Fibroblast of upper back skin (primary cell): ENCODE measurements around the gene MTHFD1L.
A peak's percentile ranks its signal among the peaks of the same experiment; 100 is the strongest.

Experiments used
- DNase-seq: peaks from one replicate; pipeline ENCODE4 v3.0.0-alpha.2; 2013

The MTHFD1L gene

DNA sequence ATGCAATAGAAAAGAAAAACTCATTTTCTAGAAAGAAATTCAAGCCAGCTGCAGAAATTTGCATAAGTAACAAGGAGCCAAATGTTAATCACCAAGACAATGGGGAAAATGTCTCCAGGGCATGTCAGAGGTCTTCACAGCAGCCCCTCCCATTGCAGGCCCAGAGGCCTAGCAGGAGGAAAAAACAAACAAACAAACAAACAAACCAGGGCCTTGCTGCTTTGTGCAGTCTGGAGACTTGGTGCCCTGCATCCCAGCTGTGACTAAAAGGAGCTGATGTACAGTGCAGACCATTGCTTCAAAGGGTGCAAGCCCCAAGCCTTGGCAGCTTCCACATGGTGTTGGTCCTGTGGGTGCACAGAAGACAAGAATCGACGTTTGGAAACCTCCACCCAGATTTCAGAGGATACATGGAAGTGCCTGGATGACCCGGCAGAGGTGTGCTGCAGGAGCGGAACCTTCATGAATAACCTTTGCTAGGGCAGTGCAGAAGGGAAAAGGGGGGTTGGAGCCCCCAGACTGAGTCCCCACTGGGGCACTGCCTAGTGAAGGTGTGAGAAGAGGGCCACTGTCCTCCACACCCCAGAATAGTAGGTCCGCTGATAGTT is 263.4 kb downstream of the MTHFD1L start:
- DNase-seq, result no peak

DNA sequence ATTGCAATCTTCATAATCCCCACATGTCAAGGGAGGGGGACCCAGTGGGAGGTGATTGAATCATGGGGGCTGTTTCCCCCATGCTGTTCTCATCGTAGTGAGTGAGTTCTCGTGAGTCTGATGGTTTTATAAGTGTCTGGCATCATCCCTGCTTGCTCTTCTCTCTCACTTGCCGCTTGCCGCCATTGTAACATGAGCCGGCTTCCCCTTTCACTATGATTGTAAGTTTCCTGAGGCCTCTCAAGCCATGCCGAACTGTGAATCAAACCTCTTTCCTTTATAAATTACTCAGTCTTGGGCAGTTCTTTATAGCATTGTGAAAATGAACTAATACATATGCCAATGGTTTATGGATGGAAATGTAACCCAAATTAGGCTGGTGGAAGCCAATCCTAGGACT is 264.8 kb downstream of the MTHFD1L start:
- DNase-seq, result no peak

DNA sequence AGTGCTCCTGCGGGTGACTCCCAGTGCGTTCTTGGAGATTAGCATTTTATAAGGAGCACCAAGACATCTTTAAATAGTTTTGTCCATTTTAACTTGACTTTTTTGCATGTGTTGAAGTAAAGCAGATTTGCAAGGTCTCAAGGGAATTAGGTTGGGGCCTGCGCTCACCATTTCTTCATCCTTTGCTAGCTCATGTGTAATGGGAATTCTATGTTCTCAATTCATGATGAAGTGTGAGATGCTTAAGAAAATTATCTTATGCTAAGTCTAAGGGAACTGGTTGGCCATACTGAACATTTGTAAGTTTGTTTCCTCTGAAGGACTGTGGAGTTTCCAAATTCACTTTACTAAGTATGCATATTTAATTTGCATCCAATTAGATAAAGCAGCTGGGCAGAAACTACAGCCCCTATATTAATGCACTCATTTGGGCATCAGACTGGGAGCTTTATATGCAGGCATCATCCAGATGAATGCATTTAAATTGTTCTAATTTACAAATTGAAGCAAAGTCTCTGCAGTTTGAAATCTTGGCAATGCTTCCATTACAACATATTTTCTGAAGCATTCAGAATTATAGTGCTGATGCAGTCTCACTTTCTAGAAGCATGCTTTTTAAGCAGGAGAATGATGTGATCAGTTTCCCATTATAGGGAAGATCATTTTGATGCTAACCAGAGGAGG is 266.0 kb downstream of the MTHFD1L start:
- no peak for DNase-seq

DNA sequence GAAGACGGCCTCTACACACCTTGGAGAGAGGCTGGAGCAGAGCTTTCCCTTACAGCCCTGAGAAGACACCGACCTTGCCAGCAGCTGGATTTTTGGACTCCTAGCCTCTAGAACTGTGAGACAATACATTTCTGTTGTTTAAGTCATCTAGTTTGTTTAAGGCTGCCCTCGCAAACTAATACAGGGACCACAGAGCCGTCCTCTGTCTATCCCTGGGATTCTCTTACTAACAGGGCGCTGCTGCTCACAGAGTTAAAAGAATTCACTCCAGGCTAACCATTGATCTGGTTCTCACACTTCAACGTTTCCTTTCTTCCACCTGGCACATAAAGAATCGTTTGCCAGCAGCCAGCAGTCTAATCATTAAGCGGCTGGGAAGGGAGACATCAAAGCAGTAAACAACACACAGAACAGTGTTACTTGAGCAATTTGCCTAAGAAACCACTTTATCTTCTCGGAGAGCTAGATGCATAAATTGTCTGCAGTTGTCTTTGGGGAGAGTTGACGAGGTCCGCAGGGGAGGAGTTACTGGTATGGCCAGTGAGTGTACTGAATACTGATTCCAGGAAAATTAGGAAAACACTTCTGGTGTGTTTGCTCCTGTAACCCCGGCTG is 270.7 kb downstream of the MTHFD1L start:
- no peak for DNase-seq

DNA sequence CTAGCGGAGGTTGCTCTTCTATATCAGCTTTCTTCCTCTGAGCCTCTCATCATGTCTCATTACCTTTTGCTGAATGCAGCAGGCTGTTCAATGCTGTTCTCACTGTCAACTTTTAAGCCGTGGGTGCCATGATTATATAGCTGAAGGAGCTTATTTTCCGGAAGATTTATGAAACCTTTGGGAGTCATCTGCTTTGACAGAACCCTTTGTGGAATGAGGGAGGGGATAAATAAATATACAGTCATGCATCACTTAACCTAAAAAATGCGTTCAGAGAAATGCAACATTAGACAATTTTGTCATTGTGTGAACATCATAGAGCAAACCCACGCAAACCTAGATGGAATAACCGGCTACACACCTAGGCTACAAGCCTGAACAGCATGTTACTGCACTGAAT is 272.0 kb downstream of the MTHFD1L start:
- DNase-seq, result peak; percentile 36

DNA sequence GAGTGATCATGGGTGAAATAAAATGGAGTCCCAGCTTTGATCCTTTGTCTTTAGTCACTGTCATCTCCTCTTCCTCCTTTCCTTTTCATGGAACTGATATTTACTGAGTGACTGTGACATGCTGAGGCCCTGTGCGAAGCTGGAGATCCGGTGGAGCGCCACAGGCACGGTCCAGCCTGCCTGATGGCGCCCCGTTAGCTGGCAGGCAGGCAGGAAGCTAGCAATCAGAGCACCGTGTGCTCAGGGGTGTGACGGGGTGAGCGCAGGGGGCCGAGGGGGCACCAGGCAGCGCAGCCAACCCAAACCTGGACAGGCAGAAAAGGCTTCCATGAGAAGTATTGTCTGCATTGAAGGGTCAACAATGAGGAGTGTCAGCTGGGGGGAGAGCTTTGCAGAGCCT is 274.0 kb downstream of the MTHFD1L start:
- no peak for DNase-seq

DNA sequence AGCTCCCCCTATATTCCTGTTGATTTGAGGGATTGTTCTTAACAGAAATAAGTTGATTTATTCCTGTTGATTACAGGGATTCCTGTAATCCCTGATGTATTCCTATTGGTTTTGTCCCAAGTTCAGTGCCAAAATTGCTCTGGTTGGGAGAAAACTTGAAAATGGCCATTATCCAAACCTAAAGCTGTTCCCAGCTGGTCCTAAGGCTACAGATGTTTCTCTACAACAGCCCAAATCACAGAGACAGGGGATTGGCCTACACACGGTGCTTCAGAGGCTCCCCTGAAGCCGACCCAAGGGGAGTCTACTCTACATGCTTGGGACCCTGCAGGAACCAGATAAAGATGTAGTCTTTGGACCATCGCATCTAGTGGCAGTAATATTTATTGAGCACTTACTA is 275.3 kb downstream of the MTHFD1L start:
- peak; percentile 18 for DNase-seq

DNA sequence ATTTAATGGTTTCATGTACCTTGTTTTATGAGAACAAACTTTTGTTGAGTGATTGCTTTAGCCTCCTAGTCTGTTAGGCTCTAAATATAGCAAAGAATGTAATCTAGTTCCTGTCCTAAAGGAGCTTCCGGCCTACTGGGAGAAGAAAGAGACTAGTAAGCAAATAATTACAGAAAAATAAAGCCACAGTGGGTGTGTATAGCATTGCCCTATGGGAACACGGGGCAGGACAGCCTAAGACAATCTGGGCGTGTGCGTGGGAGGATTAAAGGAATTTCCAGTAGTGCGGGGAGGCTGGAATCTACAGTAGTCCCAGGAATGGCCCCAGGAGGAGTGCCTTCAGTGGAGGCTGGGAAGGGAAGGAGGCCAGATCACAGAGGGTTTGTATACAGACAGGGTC is 276.2 kb downstream of the MTHFD1L start:
- DNase-seq, result no peak

DNA sequence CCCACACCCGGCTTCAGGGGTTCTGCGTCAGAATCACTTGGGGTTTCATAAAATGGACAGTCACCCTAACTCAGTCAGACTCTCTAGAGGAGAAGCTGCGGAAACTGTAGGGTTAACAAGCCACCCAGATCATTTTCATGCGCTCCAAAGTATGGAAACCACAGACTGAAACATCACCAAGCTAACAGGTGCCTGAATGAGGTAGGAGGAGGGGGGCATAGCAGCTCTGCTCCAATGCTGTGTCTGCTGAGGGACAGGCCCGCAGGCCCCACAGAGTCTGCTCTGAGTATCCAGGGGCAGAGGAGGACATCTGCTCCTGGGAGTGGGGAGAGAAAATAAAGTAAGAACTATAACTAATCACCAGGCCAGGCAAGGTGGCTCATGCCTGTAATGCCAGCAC is 277.2 kb downstream of the MTHFD1L start:
- no peak for DNase-seq

DNA sequence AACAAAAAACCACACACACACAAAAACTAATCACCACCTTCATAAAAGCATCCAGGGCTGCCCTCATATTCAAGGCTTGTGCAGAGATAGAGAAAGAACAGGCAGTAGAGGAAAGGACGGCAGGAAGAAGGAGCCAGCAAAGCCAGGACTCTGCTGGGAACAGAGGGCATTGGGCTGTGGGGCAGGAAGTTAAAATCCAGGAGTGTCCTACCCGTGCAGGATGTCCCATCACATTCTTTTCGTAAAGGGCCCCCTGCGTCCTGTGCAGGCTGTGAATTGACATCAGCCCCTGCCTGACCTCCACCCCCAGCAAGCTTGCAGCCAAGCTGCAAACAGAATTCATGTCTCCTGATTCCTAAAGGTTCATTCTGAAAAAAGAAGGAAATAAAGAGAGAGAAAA is 277.8 kb downstream of the MTHFD1L start:
- no peak for DNase-seq

DNA sequence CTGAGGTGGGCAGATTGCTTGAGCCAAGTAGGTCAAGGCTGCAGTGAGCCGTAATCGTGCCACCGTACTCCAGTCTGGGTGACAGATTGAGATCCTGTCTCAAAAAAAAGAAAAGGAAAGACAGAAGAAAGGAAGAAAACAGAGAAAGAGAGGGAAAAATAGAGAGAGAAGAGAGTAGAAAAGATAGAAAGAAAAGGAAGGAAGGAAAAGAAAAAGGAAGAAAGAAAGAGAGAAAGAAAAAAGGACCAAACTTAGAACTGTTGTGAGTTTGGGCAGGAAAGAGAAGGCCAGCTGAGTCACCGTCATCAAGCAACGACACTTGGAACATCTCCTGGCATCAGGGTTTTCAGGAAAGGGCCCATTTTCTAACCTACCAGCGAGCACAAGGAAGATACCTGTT is 278.3 kb downstream of the MTHFD1L start:
- DNase-seq, result no peak

DNA sequence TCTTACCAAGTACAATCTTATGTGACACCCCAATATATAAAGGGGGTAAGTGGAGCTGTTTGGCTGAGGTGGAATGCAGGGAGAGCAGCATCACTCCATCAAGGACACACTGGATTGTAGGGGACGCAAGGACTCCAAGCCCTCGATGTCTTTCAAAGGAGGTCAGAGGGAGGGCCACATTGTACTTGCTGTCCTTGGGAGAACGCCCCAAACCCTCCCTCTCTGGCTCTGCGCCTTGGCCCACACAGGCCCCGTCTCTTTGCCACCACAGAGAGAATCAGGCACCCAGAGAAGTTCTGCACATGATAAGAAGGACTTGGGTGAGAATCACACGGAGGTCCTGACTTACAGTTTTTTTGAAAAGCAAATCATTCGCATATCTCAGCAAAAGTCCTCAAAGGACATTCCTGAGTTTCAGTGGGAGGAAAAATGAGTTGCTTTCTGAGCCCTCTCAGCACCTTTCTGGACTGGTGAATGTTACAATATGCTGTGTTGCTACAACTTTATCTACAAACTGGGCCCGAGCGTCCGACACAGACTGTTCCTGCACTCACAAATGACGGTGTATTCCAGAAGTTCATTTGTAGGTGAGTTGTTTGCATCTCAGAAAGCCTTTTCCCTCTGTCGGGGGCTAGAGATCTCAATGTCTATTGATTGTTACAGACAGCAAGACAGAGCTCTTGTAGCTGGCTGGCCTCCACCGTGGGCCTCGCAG is 281.8 kb downstream of the MTHFD1L start:
- no peak for DNase-seq

DNA sequence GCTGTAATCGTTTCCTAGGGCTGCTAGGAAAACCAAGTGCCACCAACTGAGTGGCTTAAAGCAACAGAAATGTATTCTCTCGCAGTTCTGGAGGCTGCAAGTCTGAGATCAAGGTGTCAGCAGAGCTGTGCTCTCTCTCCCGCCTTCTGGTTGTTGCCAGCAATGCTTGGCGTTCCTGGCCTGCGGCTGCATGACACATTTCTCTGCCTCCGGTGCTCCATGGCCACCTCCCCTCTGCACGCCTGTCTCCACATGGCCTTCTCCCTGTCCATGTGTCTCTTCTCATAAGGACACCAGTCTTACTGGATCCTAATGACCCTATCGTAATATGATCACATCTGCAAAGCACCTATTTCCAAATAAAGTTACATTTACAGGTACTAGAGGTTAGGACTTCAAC is 282.6 kb downstream of the MTHFD1L start:
- DNase-seq, result peak; percentile 14

DNA sequence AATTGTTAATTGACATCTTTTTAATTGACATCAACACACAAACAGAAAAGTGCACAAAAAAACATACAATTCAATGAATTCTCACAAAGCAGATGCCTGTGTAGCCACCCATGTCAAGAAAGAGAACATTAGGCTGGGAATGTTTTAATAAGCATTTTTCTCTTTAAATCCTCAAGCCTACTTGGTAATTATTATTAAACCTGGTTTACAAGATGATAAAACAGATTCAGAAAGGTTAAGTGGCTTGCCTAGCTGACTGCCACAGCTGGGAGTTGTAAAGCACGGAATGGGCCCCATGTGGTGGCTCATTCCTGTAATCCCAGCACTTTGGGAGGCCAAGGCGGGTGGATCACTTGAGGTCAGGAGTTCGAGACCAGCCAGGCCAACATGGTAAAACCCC is 284.3 kb downstream of the MTHFD1L start:
- no peak for DNase-seq
